WTC11 (cell line): ENCODE data around the gene USP7. TPM values are rescaled to one million over a fixed set of nuclear protein-coding genes. Genes with fewer than 3 reads are reported as not detected.

Experiments
- ATAC-seq: fragments of 200-7000 bp; cut with Tn5 transposase; 2 replicates; pipeline ENCODE4 v1.10.0; 2021; ENCODE audit warnings: mild to moderate bottlenecking, moderate library complexity
- CTCF ChIA-PET: fragments of 300-600 bp; sonication (Branson Sonifier 250); formaldehyde crosslinking; loops from one replicate; lab custom pipeline; 2021; ENCODE audit warnings: antibody characterized with exemption; lab: Charles Lee
- POLR2A ChIA-PET: fragments of 350-600 bp; sonication (Branson Sonifier 250); formaldehyde crosslinking; loops from one replicate; lab custom pipeline; 2021; ENCODE audit warnings: antibody characterized with exemption; lab: Charles Lee
- DNase-seq: peaks from one replicate; pipeline ENCODE4 v3.0.0; 2021; ENCODE audit warnings: low spot score
- H3K27ac Mint-ChIP-seq: 2 replicates; pipeline ENCODE4 v1.8.0; 2021; ENCODE audit warnings: mixed read lengths
- H3K27me3 Mint-ChIP-seq: 2 replicates; pipeline ENCODE4 v1.8.0; 2021; ENCODE audit warnings: low read depth, mild to moderate bottlenecking, moderate library complexity, mixed read lengths
- H3K36me3 Mint-ChIP-seq: 2 replicates; pipeline ENCODE4 v1.8.0; 2021; ENCODE audit warnings: mixed read lengths
- H3K4me1 Mint-ChIP-seq: 2 replicates; pipeline ENCODE4 v1.8.0; 2022; ENCODE audit warnings: mixed read lengths
- H3K4me3 Mint-ChIP-seq: 2 replicates; pipeline ENCODE4 v1.8.0; 2021; ENCODE audit warnings: mild to moderate bottlenecking, moderate library complexity, mixed read lengths
- H3K9me3 Mint-ChIP-seq: 2 replicates; pipeline ENCODE4 v1.8.0; 2021; ENCODE audit warnings: mixed read lengths
- ELF4 ChIP-seq: sonication (generic); formaldehyde crosslinking; IDR thresholded peaks from 2 replicates; pipeline ENCODE4 v1.8.1; 2022; ENCODE audit warnings: low read depth, mild to moderate bottlenecking, moderate library complexity, missing genetic modification reagents
- FOXJ3 ChIP-seq: sonication (generic); formaldehyde crosslinking; IDR thresholded peaks from 2 replicates; pipeline ENCODE4 v1.9.0; 2021; ENCODE audit warnings: missing genetic modification reagents, mild to moderate bottlenecking, borderline replicate concordance
- FOXP1 ChIP-seq: sonication (generic); formaldehyde crosslinking; IDR thresholded peaks from 2 replicates; pipeline ENCODE4 v1.8.0; 2022; ENCODE audit warnings: missing genetic modification reagents, mild to moderate bottlenecking, moderate library complexity, borderline replicate concordance
- GABPB1 ChIP-seq: sonication (generic); formaldehyde crosslinking; IDR thresholded peaks from 2 replicates; pipeline ENCODE4 v1.8.1; 2023; ENCODE audit warnings: mild to moderate bottlenecking, missing genetic modification reagents
- KAT7 ChIP-seq: sonication (generic); formaldehyde crosslinking; IDR thresholded peaks from 2 replicates; pipeline ENCODE4 v1.8.1; 2023; ENCODE audit warnings: missing genetic modification reagents, mild to moderate bottlenecking, borderline replicate concordance
- NR3C1 ChIP-seq: sonication (generic); formaldehyde crosslinking; conservative IDR thresholded peaks from 2 replicates; pipeline ENCODE4 v1.8.1; 2023; ENCODE audit warnings: low read depth, mild to moderate bottlenecking, missing genetic modification reagents
- ZNF121 ChIP-seq: sonication (generic); formaldehyde crosslinking; IDR thresholded peaks from 2 replicates; pipeline ENCODE4 v1.8.0; 2023; ENCODE audit warnings: missing genetic modification reagents
- ZNF219 ChIP-seq: sonication (generic); formaldehyde crosslinking; IDR thresholded peaks from 2 replicates; pipeline ENCODE4 v1.8.0; 2023; ENCODE audit warnings: missing genetic modification reagents, mild to moderate bottlenecking, borderline replicate concordance
- ZNF232 ChIP-seq: sonication (generic); formaldehyde crosslinking; IDR thresholded peaks from 2 replicates; pipeline ENCODE4 v1.8.0; 2022; ENCODE audit warnings: mild to moderate bottlenecking, missing genetic modification reagents
- ZNF263 ChIP-seq: sonication (generic); formaldehyde crosslinking; IDR thresholded peaks from 2 replicates; pipeline ENCODE4 v1.8.1; 2022; ENCODE audit warnings: low read depth, mild to moderate bottlenecking, moderate library complexity, missing genetic modification reagents
- ZNF416 ChIP-seq: fragments of 250-450 bp; sonication (Bioruptor Pico); IDR thresholded peaks from 2 replicates; pipeline ENCODE4 v1.9.0; 2021; ENCODE audit warnings: mild to moderate bottlenecking, inconsistent platforms
- ZNF423 ChIP-seq: fragments of 250-450 bp; sonication (Bioruptor Pico); IDR thresholded peaks from 2 replicates; pipeline ENCODE4 v2.1.2; 2022; ENCODE audit warnings: mild to moderate bottlenecking, moderate library complexity
- total RNA-seq: library from RNA; stranded (reverse); gene quantifications from 3 replicates; pipeline ENCODE4 v1.2.3, GENCODE V29; 2021
- TF ChIP-seq, protein P1 (sequence below): fragments of 250-450 bp; sonication (Bioruptor Pico); IDR thresholded peaks from 2 replicates; pipeline ENCODE4 v1.9.0; 2021; ENCODE audit warnings: moderate library complexity, mild to moderate bottlenecking, inconsistent platforms, borderline replicate concordance
- TF ChIP-seq, protein P2 (sequence below): sonication (generic); formaldehyde crosslinking; IDR thresholded peaks from 2 replicates; pipeline ENCODE4 v1.8.0; 2023; ENCODE audit warnings: mild to moderate bottlenecking, missing genetic modification reagents
- TF ChIP-seq, protein P3 (sequence below): sonication (generic); formaldehyde crosslinking; IDR thresholded peaks from 2 replicates; pipeline ENCODE4 v1.8.1; 2022; ENCODE audit warnings: mild to moderate bottlenecking, moderate library complexity, missing genetic modification reagents
- TF ChIP-seq, protein P4 (sequence below): sonication (generic); formaldehyde crosslinking; IDR thresholded peaks from 2 replicates; pipeline ENCODE4 v1.8.1; 2022; ENCODE audit warnings: missing genetic modification reagents, borderline replicate concordance
- TF ChIP-seq, protein P5 (sequence below): sonication (generic); formaldehyde crosslinking; IDR thresholded peaks from 2 replicates; pipeline ENCODE4 v1.8.0; 2023; ENCODE audit warnings: missing genetic modification reagents, mild to moderate bottlenecking, borderline replicate concordance

Gene USP7
- total RNA-seq, 1 experiment from 2014 or later, result 211 TPM

DNA sequence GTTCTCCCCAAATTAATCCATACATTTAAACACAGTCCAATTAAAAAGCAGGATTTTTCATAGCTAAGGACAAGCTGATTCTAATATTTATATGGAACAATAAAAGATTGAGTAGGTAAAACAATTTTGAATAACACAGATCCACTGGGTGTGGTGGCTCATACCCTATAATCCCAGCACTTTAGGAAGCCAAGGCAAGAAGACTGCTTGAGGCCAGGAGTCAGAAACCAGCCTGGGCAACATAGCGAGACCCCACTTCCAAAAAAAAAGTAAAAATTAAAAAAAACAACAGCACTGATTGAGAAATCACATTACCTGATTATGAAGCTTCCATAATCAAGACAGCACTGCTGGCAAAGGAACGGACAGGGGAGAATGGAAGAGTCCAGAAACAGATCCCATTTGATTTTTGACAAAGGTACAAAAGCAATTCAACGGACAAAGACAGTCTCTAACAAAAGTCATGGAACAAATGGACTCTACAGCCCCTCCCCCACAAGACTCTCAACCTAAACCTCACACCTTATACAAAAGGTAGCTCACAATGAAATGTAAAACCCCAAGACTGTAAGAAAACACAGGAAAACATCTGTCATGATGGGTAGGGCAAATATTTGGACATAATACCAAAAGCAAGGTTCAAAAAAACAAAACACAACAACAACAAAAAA lies 17.9 kb downstream of the USP7 start:
- no peak for TF ChIP-seq ELF4 (CRISPR knock-in tag)
- peak; percentile 51; the same call in 1 of the 2 replicates for TF ChIP-seq ZNF121 (CRISPR knock-in tag)
- no peak for DNase-seq
- no peak for ATAC-seq
- no peaks in the 10 kb centered on the region for H3K9me3 Mint-ChIP-seq
- H3K27ac Mint-ChIP-seq, result peak overlapping the region; percentile 61
- ChIA-PET POLR2A (no interaction called here), CTCF (interaction anchor here (3.7 to 9.6 kb wide), 2 partner anchors 10 to 63 kb away, joined by 29 to 131 read pairs; no protein-coding TSS in a partner anchor)
- H3K4me1 Mint-ChIP-seq, result peaks cover 91% of the 10 kb centered on the region
- no peak overlapping the region for H3K4me3 Mint-ChIP-seq
- H3K27me3 Mint-ChIP-seq, result no peaks in the 10 kb centered on the region
- no peaks in the 10 kb centered on the region for H3K36me3 Mint-ChIP-seq

DNA sequence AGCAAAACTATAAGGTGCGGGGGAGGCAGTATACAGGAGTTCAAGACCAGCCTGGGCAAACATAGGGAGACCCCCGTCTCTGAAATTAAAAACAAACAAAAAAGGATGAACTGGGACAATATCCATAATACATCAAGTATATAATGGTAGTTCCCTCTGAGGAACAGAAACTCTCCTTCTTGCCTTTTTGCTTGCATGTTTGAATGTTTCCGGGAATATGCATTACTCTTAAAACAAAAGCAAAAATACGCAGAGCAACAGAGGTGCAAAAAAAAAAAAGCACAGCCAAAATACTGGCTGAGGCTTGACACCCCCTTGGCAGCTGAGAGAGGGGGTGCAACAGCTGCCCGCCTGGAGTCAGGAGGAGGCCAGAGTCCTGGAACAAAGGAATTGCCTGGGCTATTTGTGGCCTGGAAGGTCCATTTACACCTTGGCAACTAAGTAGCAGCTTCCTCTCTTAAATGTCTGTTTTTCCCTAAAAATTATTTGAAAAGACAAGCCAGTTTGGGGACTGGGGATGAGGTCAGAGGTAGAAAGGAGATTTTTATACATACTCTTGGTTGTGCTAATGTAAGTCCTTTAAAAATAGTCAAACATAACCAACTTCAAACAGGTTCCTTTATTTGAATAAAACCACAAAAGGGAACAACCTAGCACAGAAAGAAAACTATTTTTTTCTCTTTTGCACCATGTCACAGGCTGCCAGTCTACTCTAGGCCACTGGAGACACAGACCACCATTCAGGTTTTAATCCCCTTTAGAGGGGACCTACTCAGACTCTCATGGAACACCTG lies 19.5 kb downstream of the USP7 start:
- Mint-ChIP-seq H3K9me3 (no peaks in the 10 kb centered on the region), H3K36me3 (no peaks in the 10 kb centered on the region), H3K4me1 (peaks cover 89% of the 10 kb centered on the region), H3K27me3 (no peaks in the 10 kb centered on the region), H3K4me3 (no peak overlapping the region), H3K27ac (peak overlapping the region; percentile 70)
- ChIA-PET POLR2A (interaction anchor here (1.0 kb wide), 1 partner anchor 8 kb away, joined by 4 read pairs; no protein-coding TSS in a partner anchor), CTCF (interaction anchor here (1.1 to 9.6 kb wide), 5 partner anchors 9 to 107 kb away, joined by 3 to 131 read pairs (median 4); no protein-coding TSS in a partner anchor)
- no peak for TF ChIP-seq FOXJ3 (CRISPR knock-in tag)
- TF ChIP-seq, protein P1, sequence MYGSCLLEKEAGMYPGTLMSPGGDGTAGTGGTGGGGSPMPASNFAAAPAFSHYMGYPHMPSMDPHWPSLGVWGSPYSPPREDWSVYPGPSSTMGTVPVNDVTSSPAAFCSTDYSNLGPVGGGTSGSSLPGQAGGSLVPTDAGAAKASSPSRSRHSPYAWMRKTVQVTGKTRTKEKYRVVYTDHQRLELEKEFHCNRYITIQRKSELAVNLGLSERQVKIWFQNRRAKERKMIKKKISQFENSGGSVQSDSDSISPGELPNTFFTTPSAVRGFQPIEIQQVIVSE (CRISPR knock-in tag), result no peak
- DNase-seq, result no peak
- no peak for ATAC-seq

DNA sequence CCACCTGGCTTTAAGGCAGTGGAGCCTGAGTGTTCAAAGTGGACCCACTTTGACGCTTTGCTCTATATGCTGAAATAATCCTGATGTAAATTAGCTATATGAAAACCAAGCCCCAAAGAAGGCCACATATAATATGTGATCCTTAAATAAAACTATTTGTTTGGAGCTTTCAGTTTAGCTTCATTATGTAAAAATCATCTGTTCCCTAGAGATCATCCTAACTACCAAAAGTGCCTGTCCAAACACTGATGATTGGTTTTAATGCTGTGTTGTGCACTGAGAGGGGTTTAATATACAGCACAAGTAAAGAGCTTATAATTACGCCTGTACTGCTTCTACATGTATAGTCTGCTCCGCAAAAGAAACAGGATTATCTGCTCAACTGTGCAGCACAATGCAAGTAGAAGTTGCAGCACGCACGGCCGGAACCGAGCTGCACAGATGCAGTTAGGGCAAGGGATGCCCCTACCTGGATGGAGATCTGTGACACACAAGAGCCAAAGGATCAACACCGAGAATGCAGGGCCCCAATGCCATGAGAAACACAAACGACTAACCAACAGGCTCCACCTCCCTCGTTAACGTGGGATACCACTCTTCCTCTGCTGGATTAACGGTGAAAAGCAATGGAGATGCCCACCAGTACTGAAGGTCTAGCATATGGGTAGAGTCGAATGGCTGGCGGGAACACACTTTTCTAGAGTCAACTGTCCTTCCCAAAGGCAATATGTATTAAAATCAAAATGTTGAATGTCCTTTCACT lies 20.5 kb downstream of the USP7 start:
- POLR2A ChIA-PET, result no interaction called here
- Mint-ChIP-seq H3K4me1 (peaks cover 89% of the 10 kb centered on the region), H3K36me3 (no peaks in the 10 kb centered on the region), H3K4me3 (no peak overlapping the region), H3K27ac (peak overlapping the region; percentile 88; the same call in 1 of the 2 replicates), H3K27me3 (no peaks in the 10 kb centered on the region), H3K9me3 (no peaks in the 10 kb centered on the region)
- peak; percentile 38 for ATAC-seq
- CTCF ChIA-PET, result interaction anchor here (1.2 to 3.7 kb wide), 4 partner anchors 32 to 107 kb away, joined by 4 to 29 read pairs (median 7); no protein-coding TSS in a partner anchor
- DNase-seq, result no peak
- TF ChIP-seq, protein P2, sequence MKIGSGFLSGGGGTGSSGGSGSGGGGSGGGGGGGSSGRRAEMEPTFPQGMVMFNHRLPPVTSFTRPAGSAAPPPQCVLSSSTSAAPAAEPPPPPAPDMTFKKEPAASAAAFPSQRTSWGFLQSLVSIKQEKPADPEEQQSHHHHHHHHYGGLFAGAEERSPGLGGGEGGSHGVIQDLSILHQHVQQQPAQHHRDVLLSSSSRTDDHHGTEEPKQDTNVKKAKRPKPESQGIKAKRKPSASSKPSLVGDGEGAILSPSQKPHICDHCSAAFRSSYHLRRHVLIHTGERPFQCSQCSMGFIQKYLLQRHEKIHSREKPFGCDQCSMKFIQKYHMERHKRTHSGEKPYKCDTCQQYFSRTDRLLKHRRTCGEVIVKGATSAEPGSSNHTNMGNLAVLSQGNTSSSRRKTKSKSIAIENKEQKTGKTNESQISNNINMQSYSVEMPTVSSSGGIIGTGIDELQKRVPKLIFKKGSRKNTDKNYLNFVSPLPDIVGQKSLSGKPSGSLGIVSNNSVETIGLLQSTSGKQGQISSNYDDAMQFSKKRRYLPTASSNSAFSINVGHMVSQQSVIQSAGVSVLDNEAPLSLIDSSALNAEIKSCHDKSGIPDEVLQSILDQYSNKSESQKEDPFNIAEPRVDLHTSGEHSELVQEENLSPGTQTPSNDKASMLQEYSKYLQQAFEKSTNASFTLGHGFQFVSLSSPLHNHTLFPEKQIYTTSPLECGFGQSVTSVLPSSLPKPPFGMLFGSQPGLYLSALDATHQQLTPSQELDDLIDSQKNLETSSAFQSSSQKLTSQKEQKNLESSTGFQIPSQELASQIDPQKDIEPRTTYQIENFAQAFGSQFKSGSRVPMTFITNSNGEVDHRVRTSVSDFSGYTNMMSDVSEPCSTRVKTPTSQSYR (CRISPR knock-in tag), result no peak
- TF ChIP-seq, protein P3, sequence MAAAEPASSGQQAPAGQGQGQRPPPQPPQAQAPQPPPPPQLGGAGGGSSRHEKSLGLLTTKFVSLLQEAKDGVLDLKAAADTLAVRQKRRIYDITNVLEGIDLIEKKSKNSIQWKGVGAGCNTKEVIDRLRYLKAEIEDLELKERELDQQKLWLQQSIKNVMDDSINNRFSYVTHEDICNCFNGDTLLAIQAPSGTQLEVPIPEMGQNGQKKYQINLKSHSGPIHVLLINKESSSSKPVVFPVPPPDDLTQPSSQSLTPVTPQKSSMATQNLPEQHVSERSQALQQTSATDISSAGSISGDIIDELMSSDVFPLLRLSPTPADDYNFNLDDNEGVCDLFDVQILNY, result no peak
- TF ChIP-seq ZNF232 (CRISPR knock-in tag), result no peak
- TF ChIP-seq NR3C1 (CRISPR knock-in tag), result no peak
- TF ChIP-seq GABPB1 (CRISPR knock-in tag), result no peak
- no peak for TF ChIP-seq ZNF423 (CRISPR knock-in tag)
- TF ChIP-seq ZNF263 (CRISPR knock-in tag), result no peak
- TF ChIP-seq FOXJ3 (CRISPR knock-in tag), result no peak
- TF ChIP-seq ZNF121 (CRISPR knock-in tag), result no peak
- no peak for TF ChIP-seq KAT7
- TF ChIP-seq FOXP1 (CRISPR knock-in tag), result no peak
- TF ChIP-seq, protein P4, sequence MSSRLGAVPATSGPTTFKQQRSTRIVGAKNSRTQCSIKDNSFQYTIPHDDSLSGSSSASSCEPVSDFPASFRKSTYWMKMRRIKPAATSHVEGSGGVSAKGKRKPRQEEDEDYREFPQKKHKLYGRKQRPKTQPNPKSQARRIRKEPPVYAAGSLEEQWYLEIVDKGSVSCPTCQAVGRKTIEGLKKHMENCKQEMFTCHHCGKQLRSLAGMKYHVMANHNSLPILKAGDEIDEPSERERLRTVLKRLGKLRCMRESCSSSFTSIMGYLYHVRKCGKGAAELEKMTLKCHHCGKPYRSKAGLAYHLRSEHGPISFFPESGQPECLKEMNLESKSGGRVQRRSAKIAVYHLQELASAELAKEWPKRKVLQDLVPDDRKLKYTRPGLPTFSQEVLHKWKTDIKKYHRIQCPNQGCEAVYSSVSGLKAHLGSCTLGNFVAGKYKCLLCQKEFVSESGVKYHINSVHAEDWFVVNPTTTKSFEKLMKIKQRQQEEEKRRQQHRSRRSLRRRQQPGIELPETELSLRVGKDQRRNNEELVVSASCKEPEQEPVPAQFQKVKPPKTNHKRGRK (CRISPR knock-in tag), result no peak
- TF ChIP-seq, protein P5, sequence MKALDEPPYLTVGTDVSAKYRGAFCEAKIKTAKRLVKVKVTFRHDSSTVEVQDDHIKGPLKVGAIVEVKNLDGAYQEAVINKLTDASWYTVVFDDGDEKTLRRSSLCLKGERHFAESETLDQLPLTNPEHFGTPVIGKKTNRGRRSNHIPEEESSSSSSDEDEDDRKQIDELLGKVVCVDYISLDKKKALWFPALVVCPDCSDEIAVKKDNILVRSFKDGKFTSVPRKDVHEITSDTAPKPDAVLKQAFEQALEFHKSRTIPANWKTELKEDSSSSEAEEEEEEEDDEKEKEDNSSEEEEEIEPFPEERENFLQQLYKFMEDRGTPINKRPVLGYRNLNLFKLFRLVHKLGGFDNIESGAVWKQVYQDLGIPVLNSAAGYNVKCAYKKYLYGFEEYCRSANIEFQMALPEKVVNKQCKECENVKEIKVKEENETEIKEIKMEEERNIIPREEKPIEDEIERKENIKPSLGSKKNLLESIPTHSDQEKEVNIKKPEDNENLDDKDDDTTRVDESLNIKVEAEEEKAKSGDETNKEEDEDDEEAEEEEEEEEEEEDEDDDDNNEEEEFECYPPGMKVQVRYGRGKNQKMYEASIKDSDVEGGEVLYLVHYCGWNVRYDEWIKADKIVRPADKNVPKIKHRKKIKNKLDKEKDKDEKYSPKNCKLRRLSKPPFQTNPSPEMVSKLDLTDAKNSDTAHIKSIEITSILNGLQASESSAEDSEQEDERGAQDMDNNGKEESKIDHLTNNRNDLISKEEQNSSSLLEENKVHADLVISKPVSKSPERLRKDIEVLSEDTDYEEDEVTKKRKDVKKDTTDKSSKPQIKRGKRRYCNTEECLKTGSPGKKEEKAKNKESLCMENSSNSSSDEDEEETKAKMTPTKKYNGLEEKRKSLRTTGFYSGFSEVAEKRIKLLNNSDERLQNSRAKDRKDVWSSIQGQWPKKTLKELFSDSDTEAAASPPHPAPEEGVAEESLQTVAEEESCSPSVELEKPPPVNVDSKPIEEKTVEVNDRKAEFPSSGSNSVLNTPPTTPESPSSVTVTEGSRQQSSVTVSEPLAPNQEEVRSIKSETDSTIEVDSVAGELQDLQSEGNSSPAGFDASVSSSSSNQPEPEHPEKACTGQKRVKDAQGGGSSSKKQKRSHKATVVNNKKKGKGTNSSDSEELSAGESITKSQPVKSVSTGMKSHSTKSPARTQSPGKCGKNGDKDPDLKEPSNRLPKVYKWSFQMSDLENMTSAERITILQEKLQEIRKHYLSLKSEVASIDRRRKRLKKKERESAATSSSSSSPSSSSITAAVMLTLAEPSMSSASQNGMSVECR (CRISPR knock-in tag), result no peak
- TF ChIP-seq ZNF416 (CRISPR knock-in tag), result no peak
- TF ChIP-seq ZNF219, result no peak
